GM12875 (cell line): Measurements from ENCODE around the gene UBE2D1.

ENCODE experiments used
- H3K4me3 ChIP-seq: one replicate; pipeline ENCODE4 v1.5.1; 2011; ENCODE audit warnings: low read depth, low read length, control low read depth
- CTCF ChIP-seq: IDR thresholded peaks from 2 replicates; pipeline ENCODE4 v1.5.1; 2011; ENCODE audit warnings: low read depth, mild to moderate bottlenecking, control low read depth, inconsistent platforms, low read length, moderate library complexity, borderline replicate concordance; ENCODE audit not compliant: insufficient read depth

The UBE2D1 gene

DNA sequence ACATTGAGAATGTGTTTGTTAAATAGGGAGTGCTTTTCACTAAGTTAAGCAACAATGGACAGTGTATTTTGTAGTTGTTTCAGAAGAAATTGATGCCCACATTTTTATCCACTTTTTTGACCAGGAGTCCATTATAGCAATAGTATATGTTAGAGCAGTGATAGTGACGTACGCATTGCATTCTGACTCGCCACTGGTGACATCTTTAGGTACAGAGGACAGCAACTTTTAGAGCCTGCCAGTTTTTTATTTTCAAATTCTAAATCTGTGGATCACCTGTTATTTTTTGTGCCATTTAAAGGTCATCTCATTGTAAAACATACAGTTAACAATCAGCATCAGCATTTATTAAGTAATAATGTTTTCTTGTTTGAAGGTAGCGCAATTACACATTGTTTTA is 1.4 kb downstream of the UBE2D1 start:
- TF ChIP-seq CTCF, result no peak
- no peak overlapping the region for H3K4me3 ChIP-seq

GRCh38 chr10:58341422-58341821 is 6.6 kb downstream of the UBE2D1 start:
- no peak overlapping the region for H3K4me3 ChIP-seq
- TF ChIP-seq CTCF, result no peak

- H3K4me3 ChIP-seq, result no peak overlapping the region
- no peak for TF ChIP-seq CTCF
Observed at GRCh38 chr10:58341947-58342346, 7.1 kb downstream of the UBE2D1 start.

GRCh38 chr10:58347967-58348366 is 13.2 kb downstream of the UBE2D1 start:
- H3K4me3 ChIP-seq, result no peak overlapping the region
- TF ChIP-seq CTCF, result no peak

DNA sequence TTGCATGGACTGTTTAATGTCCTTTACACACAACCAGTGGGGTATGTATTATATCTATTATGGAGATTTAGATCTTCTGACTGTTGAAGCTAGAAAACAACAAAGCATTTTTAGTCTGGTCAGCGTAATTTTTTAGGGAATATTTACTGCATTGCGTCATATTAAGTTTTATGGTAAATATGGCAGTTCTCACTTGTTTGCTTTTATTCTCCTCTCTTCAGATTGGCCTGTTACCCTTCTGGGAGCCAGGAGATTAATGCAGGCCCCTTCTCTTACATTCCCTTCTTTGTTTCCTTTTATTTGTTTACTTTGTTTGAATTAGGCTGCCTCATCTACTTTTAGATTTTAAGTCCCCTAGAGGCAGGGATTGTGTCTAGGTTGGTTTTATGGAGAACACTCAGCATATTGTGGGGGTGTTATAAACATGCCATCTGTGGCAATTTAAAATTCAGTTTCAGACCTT is 13.8 kb downstream of the UBE2D1 start:
- H3K4me3 ChIP-seq, result no peak overlapping the region
- no peak for TF ChIP-seq CTCF

GRCh38 chr10:58350023-58350422 is 15.2 kb downstream of the UBE2D1 start:
- H3K4me3 ChIP-seq, result no peak overlapping the region
- TF ChIP-seq CTCF, result no peak

- H3K4me3 ChIP-seq, result no peak overlapping the region
- no peak for TF ChIP-seq CTCF
Observed at GRCh38 chr10:58350619-58351323, 16.0 kb downstream of the UBE2D1 start.
